Ovary (tissue), 3 donors: Measurements from ENCODE around the gene MAP6.

Experiments
- EP300 ChIP-seq: sonication (generic); formaldehyde crosslinking; IDR thresholded peaks from one replicate; pipeline ENCODE4 v1.6.1; 2017; ENCODE audit warnings: antibody characterized with exemption
- POLR2A ChIP-seq: fragments of 450-650 bp; IDR thresholded peaks from one replicate; pipeline ENCODE4 v1.6.1; 2017; ENCODE audit warnings: antibody characterized with exemption, mild to moderate bottlenecking, moderate library complexity
- TF ChIP-seq, protein P1 (sequence below), 3 donors: fragments of 450-650 bp in 2 of 3; fragments of 200-600 bp in 1 of 3; IDR thresholded peaks; one replicate each; pipeline versions ENCODE4 v1.5.1 to v1.8.0; 2016 to 2022; ENCODE audit warnings: antibody characterized with exemption in 3 of 3, mild to moderate bottlenecking in 1 of 3
- donor health status: DM: no; HTN: no; CAD: no.

DNA sequence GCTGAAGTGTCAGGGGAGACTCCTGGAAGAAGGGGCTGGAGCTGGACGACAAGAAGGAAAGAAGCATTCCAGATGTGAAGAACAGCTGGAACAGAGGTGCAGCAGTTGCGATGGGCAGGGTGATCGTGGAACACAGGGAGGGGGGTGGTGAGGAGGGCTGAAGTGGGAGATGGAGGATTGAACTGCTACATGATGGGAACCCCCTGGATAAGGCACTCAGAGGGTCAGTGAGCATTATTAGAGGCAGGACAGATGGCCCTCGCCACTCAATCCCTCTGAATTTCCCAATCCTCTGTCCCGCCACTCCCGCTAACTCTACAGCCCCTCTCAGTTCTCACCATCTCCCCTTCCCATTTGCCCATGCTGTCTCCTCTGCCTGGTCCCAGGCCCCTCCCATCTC is 92.8 kb downstream of the MAP6 start:
- TF ChIP-seq EP300: no peak
- TF ChIP-seq, protein P1, sequence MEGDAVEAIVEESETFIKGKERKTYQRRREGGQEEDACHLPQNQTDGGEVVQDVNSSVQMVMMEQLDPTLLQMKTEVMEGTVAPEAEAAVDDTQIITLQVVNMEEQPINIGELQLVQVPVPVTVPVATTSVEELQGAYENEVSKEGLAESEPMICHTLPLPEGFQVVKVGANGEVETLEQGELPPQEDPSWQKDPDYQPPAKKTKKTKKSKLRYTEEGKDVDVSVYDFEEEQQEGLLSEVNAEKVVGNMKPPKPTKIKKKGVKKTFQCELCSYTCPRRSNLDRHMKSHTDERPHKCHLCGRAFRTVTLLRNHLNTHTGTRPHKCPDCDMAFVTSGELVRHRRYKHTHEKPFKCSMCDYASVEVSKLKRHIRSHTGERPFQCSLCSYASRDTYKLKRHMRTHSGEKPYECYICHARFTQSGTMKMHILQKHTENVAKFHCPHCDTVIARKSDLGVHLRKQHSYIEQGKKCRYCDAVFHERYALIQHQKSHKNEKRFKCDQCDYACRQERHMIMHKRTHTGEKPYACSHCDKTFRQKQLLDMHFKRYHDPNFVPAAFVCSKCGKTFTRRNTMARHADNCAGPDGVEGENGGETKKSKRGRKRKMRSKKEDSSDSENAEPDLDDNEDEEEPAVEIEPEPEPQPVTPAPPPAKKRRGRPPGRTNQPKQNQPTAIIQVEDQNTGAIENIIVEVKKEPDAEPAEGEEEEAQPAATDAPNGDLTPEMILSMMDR (IDR thresholded peaks at IDR 0.05): no peak
- TF ChIP-seq POLR2A: no peak
